ENCODE measurements around the gene EHD4. TPM values are rescaled to one million over a fixed set of nuclear protein-coding genes. Genes with fewer than 3 reads are reported as not detected.

Gene EHD4
- total RNA-seq, 1 donor from 2014 or later: 17.2 TPM

DNA sequence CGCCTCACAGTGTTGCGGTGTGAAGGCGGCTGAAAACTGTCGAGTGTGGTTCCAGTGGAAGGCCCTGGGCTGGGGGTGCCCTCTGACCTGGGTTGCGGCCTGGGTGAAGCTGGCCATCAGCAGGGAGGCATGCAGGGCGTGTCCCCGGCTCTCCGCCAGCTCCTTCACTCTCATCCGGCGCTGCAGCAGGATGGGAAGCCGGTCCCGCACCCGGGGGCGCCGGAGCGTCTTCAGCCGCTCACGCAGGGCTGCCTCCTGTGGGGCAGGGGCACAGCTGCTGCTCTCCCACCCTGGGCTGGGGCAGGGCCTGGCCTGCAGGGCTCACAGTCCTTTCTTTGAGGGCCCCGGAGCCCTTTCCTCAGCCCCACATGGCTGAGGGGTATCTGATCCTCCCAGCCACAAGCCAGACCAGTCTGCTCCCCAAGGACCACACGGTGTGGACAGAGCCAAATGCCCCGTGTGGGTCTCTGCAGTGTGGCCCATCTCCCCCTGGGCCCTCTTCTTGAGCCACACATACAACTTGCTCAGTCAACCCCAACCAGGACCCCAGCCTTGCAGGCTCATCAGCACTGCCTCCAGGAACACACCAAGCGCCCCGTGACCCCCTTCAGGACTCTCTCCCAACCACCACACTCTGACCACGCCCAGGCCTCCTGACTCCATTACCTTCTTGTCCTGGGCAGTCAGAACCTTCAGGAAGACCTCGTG lies 105.3 kb downstream of the EHD4 start:
- no peaks in the 10 kb centered on the region for H3K9me3 Mint-ChIP-seq (ENCODE audit: low read depth)
- H3K4me3 Mint-ChIP-seq (ENCODE audit: low read depth): no peak overlapping the region
- H3K36me3 Mint-ChIP-seq (ENCODE audit: insufficient read depth): no peaks in the 10 kb centered on the region
- TF ChIP-seq CTCF (IDR thresholded peaks at IDR 0.05; ENCODE audit: unreplicated experiment): no peak
- no peak for DNase-seq (ENCODE audit: low spot score, unreplicated experiment)
- H3K27me3 Mint-ChIP-seq: no peaks in the 10 kb centered on the region
- peaks cover 12% of the 10 kb centered on the region for H3K4me1 Mint-ChIP-seq (ENCODE audit: low read depth)
- peak overlapping the region; percentile 24 for H3K27ac Mint-ChIP-seq

DNA sequence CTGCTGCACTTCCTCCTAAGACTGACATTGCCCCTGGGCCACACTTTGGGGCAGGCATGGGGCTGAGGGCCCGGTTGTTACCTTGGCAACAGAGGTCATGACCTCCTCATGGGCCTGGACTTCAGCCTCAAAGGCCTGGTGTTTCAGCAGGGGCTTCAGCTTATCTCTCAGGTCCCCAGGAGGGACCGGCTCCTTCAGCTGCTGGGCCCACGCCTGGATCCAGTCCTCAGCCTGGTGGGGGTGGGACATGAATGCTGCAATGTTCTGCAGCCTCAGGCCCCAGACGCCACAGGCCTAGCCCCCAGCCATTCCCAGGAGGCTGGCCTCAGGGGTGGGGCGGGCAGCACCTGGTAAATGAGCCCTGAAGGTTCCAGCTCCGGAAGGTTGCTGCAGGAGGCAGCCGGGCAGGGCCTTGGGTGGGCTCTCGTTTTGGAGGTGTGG lies 106.1 kb downstream of the EHD4 start:
- no peaks in the 10 kb centered on the region for H3K27me3 Mint-ChIP-seq
- no peak for TF ChIP-seq CTCF (IDR thresholded peaks at IDR 0.05; ENCODE audit: unreplicated experiment)
- no peaks in the 10 kb centered on the region for H3K36me3 Mint-ChIP-seq (ENCODE audit: insufficient read depth)
- H3K9me3 Mint-ChIP-seq (ENCODE audit: low read depth): no peaks in the 10 kb centered on the region
- no peak overlapping the region for H3K4me3 Mint-ChIP-seq (ENCODE audit: low read depth)
- no peak for DNase-seq (ENCODE audit: low spot score, unreplicated experiment)
- H3K27ac Mint-ChIP-seq: no peak overlapping the region
- peaks cover 12% of the 10 kb centered on the region for H3K4me1 Mint-ChIP-seq (ENCODE audit: low read depth)

DNA sequence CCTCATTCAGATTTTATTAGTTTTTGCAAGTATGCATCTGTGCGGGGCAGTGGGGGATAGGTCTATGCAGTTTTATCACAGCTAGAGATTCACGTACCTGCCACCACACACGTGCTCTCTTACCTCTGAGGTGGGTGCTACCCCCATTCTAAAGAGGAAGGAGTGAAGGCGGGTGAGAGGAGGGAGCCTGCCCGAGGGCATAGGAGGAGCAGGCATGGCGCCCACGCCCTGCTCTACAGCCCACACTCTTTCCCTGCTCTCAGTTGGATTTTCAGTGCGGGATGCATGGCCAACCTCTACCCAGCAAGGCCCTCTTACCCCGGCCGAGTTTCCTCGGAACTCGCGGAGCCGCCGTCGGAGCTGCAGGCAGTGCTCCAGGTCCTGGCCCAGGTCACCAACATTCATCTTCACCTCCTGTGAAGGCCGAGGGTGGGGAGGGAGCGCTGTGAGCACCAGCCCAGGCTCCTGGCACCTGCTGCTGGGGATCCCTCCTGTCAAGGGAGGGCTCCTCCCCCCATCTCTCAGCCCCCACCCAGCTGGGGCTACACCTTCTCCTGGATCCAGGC lies 106.8 kb downstream of the EHD4 start:
- peaks cover 12% of the 10 kb centered on the region for H3K4me1 Mint-ChIP-seq (ENCODE audit: low read depth)
- DNase-seq (ENCODE audit: low spot score, unreplicated experiment): no peak
- no peak overlapping the region for H3K27ac Mint-ChIP-seq
- H3K4me3 Mint-ChIP-seq (ENCODE audit: low read depth): no peak overlapping the region
- H3K27me3 Mint-ChIP-seq: no peaks in the 10 kb centered on the region
- no peak for TF ChIP-seq CTCF (IDR thresholded peaks at IDR 0.05; ENCODE audit: unreplicated experiment)
- H3K9me3 Mint-ChIP-seq (ENCODE audit: low read depth): no peaks in the 10 kb centered on the region
- no peaks in the 10 kb centered on the region for H3K36me3 Mint-ChIP-seq (ENCODE audit: insufficient read depth)

GRCh38 chr15:41862515-41863116 lies 109.7 kb downstream of the EHD4 start:
- Mint-ChIP-seq H3K27ac (no peak overlapping the region), H3K4me3 (ENCODE audit: low read depth) (no peak overlapping the region), H3K4me1 (ENCODE audit: low read depth) (peaks cover 10% of the 10 kb centered on the region), H3K9me3 (ENCODE audit: low read depth) (no peaks in the 10 kb centered on the region), H3K27me3 (no peaks in the 10 kb centered on the region), H3K36me3 (ENCODE audit: insufficient read depth) (no peaks in the 10 kb centered on the region)
- no peak for TF ChIP-seq CTCF (IDR thresholded peaks at IDR 0.05; ENCODE audit: unreplicated experiment)
- DNase-seq (ENCODE audit: low spot score, unreplicated experiment): no peak

- Mint-ChIP-seq H3K27me3 (no peaks in the 10 kb centered on the region), H3K27ac (no peak overlapping the region), H3K4me1 (ENCODE audit: low read depth) (peaks cover 5% of the 10 kb centered on the region), H3K9me3 (ENCODE audit: low read depth) (no peaks in the 10 kb centered on the region), H3K36me3 (ENCODE audit: insufficient read depth) (no peaks in the 10 kb centered on the region), H3K4me3 (ENCODE audit: low read depth) (no peak overlapping the region)
- DNase-seq (ENCODE audit: low spot score, unreplicated experiment): no peak
- TF ChIP-seq CTCF (IDR thresholded peaks at IDR 0.05; ENCODE audit: unreplicated experiment): no peak
Measured at GRCh38 chr15:41861736-41862356, 110.5 kb downstream of the EHD4 start.

Measured in progenitor cell of endocrine pancreas (in vitro differentiated cells).